ENCODE data around the gene FAM174C. TPM values are rescaled to one million over a fixed set of nuclear protein-coding genes. Genes with fewer than 3 reads are reported as not detected.

FAM174C gene
- polyA plus RNA-seq, 1 donor (not counting 4 experiments of a cell fraction or from before 2014, with no cell fraction given), result 18.5 TPM

DNA sequence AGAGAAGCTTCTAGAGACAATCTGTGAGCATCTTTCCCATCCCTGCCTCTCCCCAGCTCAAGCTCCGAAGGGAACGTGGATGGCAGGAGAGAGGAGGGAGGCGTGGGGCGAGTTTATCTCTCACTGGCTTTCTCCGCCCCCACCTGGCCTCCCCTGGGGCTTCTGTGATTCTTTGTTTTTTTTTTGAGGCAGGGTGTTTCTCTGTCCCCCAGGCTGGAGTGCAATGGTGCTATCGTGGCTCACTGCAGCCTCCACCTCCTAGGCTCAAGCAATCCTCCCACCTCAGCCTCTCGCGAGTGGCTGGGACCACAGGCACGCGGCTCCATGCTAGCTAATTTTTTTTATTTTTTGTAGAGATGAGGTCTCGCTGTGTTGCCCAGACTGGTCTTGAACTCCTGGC is 33.4 kb downstream of the FAM174C start:
- Histone ChIP-seq H3K4me2 (ENCODE audit: control insufficient read depth, extremely low read depth, insufficient read depth, low read depth, low read length) (no peak overlapping the region), H2AFZ (ENCODE audit: control insufficient read depth, low read length) (no peak overlapping the region), H4K20me1 (ENCODE audit: control insufficient read depth, extremely low read depth, insufficient read depth, low read length) (no peaks in the 10 kb centered on the region), H3K9me3 (ENCODE audit: control insufficient read depth, low read depth, low read length) (no peaks in the 10 kb centered on the region), H3K36me3 (ENCODE audit: control insufficient read depth in 2 of 2, extremely low read depth in 1 of 2, insufficient read depth in 2 of 2, low read length in 2 of 2) (no peaks in the 10 kb centered on the region), H3K4me3 (ENCODE audit: control insufficient read depth in 2 of 3, extremely low read depth in 1 of 3, insufficient read depth in 2 of 3, low read depth in 1 of 3, low read length in 3 of 3) (no peak overlapping the region), H3K27ac (ENCODE audit: control insufficient read depth, insufficient read depth, low read length) (no peak overlapping the region), H3K79me2 (ENCODE audit: control insufficient read depth, insufficient read depth, low read length) (no peaks in the 10 kb centered on the region), H3K27me3 (ENCODE audit: control insufficient read depth, extremely low read depth, insufficient read depth, low read length) (no peaks in the 10 kb centered on the region), H3K9me1 (ENCODE audit: control insufficient read depth, extremely low read depth, insufficient read depth, low read length) (no peaks in the 10 kb centered on the region), H3K9ac (ENCODE audit: control insufficient read depth, extremely low read depth, insufficient read depth, low read length) (no peak overlapping the region), H3K4me1 (ENCODE audit: control insufficient read depth, extremely low read depth, insufficient read depth, low read length) (peaks cover 9% of the 10 kb centered on the region)
- FAIRE-seq, result no peak
- TF ChIP-seq, protein P1, sequence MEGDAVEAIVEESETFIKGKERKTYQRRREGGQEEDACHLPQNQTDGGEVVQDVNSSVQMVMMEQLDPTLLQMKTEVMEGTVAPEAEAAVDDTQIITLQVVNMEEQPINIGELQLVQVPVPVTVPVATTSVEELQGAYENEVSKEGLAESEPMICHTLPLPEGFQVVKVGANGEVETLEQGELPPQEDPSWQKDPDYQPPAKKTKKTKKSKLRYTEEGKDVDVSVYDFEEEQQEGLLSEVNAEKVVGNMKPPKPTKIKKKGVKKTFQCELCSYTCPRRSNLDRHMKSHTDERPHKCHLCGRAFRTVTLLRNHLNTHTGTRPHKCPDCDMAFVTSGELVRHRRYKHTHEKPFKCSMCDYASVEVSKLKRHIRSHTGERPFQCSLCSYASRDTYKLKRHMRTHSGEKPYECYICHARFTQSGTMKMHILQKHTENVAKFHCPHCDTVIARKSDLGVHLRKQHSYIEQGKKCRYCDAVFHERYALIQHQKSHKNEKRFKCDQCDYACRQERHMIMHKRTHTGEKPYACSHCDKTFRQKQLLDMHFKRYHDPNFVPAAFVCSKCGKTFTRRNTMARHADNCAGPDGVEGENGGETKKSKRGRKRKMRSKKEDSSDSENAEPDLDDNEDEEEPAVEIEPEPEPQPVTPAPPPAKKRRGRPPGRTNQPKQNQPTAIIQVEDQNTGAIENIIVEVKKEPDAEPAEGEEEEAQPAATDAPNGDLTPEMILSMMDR (optimal IDR thresholded peaks at IDR 0.05 in 1 of 3, IDR thresholded peaks at IDR 0.05 in 1 of 3, conservative IDR thresholded peaks at IDR 0.05 in 1 of 3; ENCODE audit: extremely low read depth in 1 of 3, insufficient read depth in 2 of 3, low read length in 3 of 3), result no peak
- TF ChIP-seq EZH2 (IDR thresholded peaks at IDR 0.05; ENCODE audit: low read length), result no peak
- no peak for DNase-seq (ENCODE audit: low read depth, low spot score)
- dilution Hi-C loops (cut with MboI; ENCODE audit: extremely low pct_ligation_motif_present, low sequenced_read_pairs), result no loop called here

DNA sequence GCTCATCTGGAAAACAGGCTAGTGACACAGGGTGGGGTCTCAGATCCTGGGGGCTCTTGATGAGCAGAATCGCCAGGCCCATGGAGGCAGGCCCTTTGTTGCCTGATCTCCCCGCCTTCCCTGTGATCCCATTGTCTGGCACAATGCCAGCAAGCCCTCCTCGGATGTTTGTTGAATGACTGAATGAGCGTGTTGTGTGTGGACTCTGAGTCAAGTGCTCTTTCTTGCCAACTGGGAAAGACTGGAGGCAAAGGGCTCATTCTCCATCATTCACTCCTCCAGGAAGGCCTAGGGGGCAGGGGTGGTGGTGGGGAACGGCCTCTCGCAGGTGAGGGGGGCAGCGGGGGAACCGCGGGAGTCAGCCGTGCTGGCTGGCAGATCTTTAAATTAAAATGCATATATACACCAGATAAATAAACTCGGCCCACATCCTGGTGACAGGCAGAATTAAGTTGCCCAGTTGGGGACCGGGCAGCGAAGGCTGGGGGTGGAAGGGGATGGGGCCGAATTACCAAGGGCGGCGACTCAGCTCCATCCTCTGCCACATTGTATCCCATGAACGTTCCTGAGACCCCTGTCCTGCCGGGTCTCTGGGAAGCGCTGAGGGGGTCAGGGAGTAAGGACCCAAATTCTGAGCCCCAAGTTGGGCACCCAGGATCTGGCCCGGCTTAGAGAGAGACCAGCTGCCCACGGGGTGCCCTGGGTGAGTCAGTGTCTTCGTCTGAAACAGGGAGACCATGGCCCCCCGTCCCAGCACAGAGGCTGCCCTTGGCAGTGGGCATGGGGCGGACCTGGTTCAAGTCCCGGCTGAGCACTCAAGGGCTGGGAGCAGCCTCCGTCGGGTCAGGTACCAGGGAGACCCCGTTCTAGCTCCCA is 34.9 kb downstream of the FAM174C start:
- TF ChIP-seq, protein P1 (optimal IDR thresholded peaks at IDR 0.05 in 1 of 3, IDR thresholded peaks at IDR 0.05 in 1 of 3, conservative IDR thresholded peaks at IDR 0.05 in 1 of 3; ENCODE audit: extremely low read depth in 1 of 3, insufficient read depth in 2 of 3, low read length in 3 of 3), result no peak
- no peak for TF ChIP-seq EZH2 (IDR thresholded peaks at IDR 0.05; ENCODE audit: low read length)
- Histone ChIP-seq H3K4me2 (ENCODE audit: control insufficient read depth, extremely low read depth, insufficient read depth, low read depth, low read length) (no peak overlapping the region), H4K20me1 (ENCODE audit: control insufficient read depth, extremely low read depth, insufficient read depth, low read length) (no peaks in the 10 kb centered on the region), H3K36me3 (ENCODE audit: control insufficient read depth in 2 of 2, extremely low read depth in 1 of 2, insufficient read depth in 2 of 2, low read length in 2 of 2) (no peaks in the 10 kb centered on the region), H3K9me3 (ENCODE audit: control insufficient read depth, low read depth, low read length) (no peaks in the 10 kb centered on the region), H3K4me3 (ENCODE audit: control insufficient read depth in 2 of 3, extremely low read depth in 1 of 3, insufficient read depth in 2 of 3, low read depth in 1 of 3, low read length in 3 of 3) (no peak overlapping the region), H3K9ac (ENCODE audit: control insufficient read depth, extremely low read depth, insufficient read depth, low read length) (no peak overlapping the region), H3K4me1 (ENCODE audit: control insufficient read depth, extremely low read depth, insufficient read depth, low read length) (peaks cover 18% of the 10 kb centered on the region), H2AFZ (ENCODE audit: control insufficient read depth, low read length) (no peak overlapping the region), H3K27me3 (ENCODE audit: control insufficient read depth, extremely low read depth, insufficient read depth, low read length) (no peaks in the 10 kb centered on the region), H3K9me1 (ENCODE audit: control insufficient read depth, extremely low read depth, insufficient read depth, low read length) (no peaks in the 10 kb centered on the region), H3K79me2 (ENCODE audit: control insufficient read depth, insufficient read depth, low read length) (no peaks in the 10 kb centered on the region), H3K27ac (ENCODE audit: control insufficient read depth, insufficient read depth, low read length) (no peak overlapping the region)
- no peak for DNase-seq (ENCODE audit: low read depth, low spot score)
- dilution Hi-C loops (cut with MboI; ENCODE audit: extremely low pct_ligation_motif_present, low sequenced_read_pairs), result no loop called here
- no peak for FAIRE-seq

Data from keratinocyte (primary cell).